H1 (cell line): ENCODE measurements around the gene PER2. TPM values are rescaled to one million over a fixed set of nuclear protein-coding genes. Genes with fewer than 3 reads are reported as not detected.

ENCODE experiments used
- CTBP2 ChIP-seq: IDR thresholded peaks from 2 replicates; pipeline ENCODE4 v1.7.0; 2011; ENCODE audit warnings: borderline replicate concordance, mild to moderate bottlenecking, moderate library complexity, mixed read lengths, low read length; ENCODE audit not compliant: insufficient read depth, insufficient read length
- NRF1 ChIP-seq: IDR thresholded peaks from 2 replicates; pipeline ENCODE4 v1.6.1; 2011; ENCODE audit warnings: mild to moderate bottlenecking, low read depth, low read length, improper control_type of control experiment
- polyA plus RNA-seq, 7 experiments: library from polyadenylated mRNA; depleted of rRNA in 3 of 7; stranded (reverse) in 5 of 7; unstranded in 2 of 7; fragments of >200 nt in 5 of 7; fragments of 200-250 nt in 2 of 7; gene quantifications; 1 replicate in 5 of 7; 2 replicates in 1 of 7; 4 replicates in 1 of 7; pipeline versions ENCODE4 v1.2.1 to v1.2.3, GENCODE V29; 2011 to 2013; ENCODE audit warnings: missing spikeins in 2 of 7, mixed read lengths in 2 of 7
- total RNA-seq: library from RNA; stranded (reverse); fragmentation: NEBNext Ultra II Directional; extraction: Animal tissue kit (Norgen Biotek cat#: 25700); gene quantifications from 2 replicates; pipeline ENCODE4 v1.2.1, GENCODE V29; 2021

PER2 gene
- total and polyA plus RNA-seq, 2 of the 8 experiments (the other 6 are each of a cell fraction or from before 2014, with no cell fraction given), result 0.91 to 5.5 TPM

- no peak for TF ChIP-seq NRF1
- TF ChIP-seq CTBP2, result no peak
Observed at GRCh38 chr2:238305965-238306671, 17.7 kb upstream of the PER2 start (continued).
